ENCODE data around the gene CD163. TPM values are rescaled to one million over a fixed set of nuclear protein-coding genes. Genes with fewer than 3 reads are reported as not detected.

CD163 gene
- total RNA-seq, 1 donor from 2014 or later = 96.3 TPM

DNA sequence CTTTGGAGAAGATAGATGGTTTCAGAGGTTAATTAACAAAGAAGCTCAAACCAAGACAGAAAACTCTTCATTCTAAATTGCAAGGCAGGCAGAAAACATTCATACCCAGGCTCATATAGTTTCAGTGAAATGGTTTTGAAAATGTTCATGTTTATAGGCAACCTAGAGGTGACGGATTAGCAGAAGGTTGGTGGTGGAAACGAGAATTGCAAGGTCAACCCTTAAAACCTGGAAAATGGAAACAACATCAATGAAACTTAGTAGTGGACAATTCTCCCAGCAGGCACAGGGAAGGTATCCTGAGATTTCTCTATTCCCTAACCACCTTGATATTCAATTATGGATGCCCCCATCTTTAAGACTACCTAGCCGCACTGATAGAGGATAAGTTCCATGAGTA is 965 bp downstream of the CD163 start:
- no peaks in the 10 kb centered on the region for H3K27me3 ChIP-seq
- no peaks in the 10 kb centered on the region for H3K36me3 ChIP-seq
- no peak overlapping the region for H3K4me3 ChIP-seq
- intact Hi-C loops (cut with DNase I) = no loop called here
- no peak overlapping the region for H3K27ac ChIP-seq
- TF ChIP-seq POLR2A (IDR thresholded peaks at IDR 0.05) = no peak
- TF ChIP-seq POLR2AphosphoS5 (IDR thresholded peaks at IDR 0.05; ENCODE audit: insufficient read depth in 1 of 2, low read depth in 1 of 2) = no peak
- TF ChIP-seq CTCF (IDR thresholded peaks at IDR 0.05) = no peak
- no peaks in the 10 kb centered on the region for H3K9me3 ChIP-seq
- DNase-seq (ENCODE audit: extremely low spot score in 2 of 2) = no peak
- H3K4me1 ChIP-seq = no peaks in the 10 kb centered on the region

GRCh38 chr12:7501031-7501588 is 2.5 kb downstream of the CD163 start:
- TF ChIP-seq CTCF (IDR thresholded peaks at IDR 0.05) = no peak
- no peak for TF ChIP-seq POLR2AphosphoS5 (IDR thresholded peaks at IDR 0.05; ENCODE audit: insufficient read depth in 1 of 2, low read depth in 1 of 2)
- no peak for TF ChIP-seq POLR2A (IDR thresholded peaks at IDR 0.05)
- intact Hi-C loops (cut with DNase I) = no loop called here
- no peaks in the 10 kb centered on the region for H3K36me3 ChIP-seq
- DNase-seq (ENCODE audit: extremely low spot score in 2 of 2) = no peak
- no peak overlapping the region for H3K4me3 ChIP-seq
- H3K27ac ChIP-seq = no peak overlapping the region
- no peaks in the 10 kb centered on the region for H3K4me1 ChIP-seq
- H3K9me3 ChIP-seq = no peaks in the 10 kb centered on the region
- no peaks in the 10 kb centered on the region for H3K27me3 ChIP-seq

DNA sequence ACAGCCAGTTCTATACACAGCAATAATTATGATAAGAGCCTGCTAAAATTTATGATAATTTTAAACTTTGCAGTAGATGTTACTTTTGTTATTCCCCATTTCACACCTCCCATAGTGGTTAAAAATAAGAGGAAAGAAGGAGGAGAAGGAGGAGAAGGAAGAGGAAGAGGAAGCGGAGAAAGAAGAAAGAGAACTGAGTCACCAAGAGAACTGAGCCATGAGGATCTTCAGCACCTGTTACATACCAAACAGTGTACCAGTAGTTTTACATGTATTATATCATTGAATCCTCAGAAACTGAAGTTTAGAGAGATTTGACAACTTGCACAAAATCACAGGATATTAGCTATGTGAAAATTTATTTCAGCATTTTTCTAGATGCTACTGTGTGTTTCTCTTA is 3.9 kb downstream of the CD163 start:
- Histone ChIP-seq H3K4me3 (no peak overlapping the region), H3K27ac (no peak overlapping the region)
- intact Hi-C loops (cut with DNase I) = no loop called here

GRCh38 chr12:7498809-7499208 is 4.8 kb downstream of the CD163 start:
- DNase-seq (ENCODE audit: extremely low spot score in 2 of 2) = no peak
- intact Hi-C loops (cut with DNase I) = no loop called here
- Histone ChIP-seq H3K4me1 (no peaks in the 10 kb centered on the region), H3K27ac (no peak overlapping the region), H3K27me3 (no peaks in the 10 kb centered on the region), H3K4me3 (no peak overlapping the region), H3K36me3 (no peaks in the 10 kb centered on the region), H3K9me3 (no peaks in the 10 kb centered on the region)
- TF ChIP-seq POLR2AphosphoS5 (IDR thresholded peaks at IDR 0.05; ENCODE audit: insufficient read depth in 1 of 2, low read depth in 1 of 2) (no peak), POLR2A (IDR thresholded peaks at IDR 0.05) (no peak), CTCF (IDR thresholded peaks at IDR 0.05) (no peak)

More for the DNA sequence above, 3.9 kb downstream of the CD163 start:
- no peaks in the 10 kb centered on the region for H3K4me1 ChIP-seq
- H3K27me3 ChIP-seq = no peaks in the 10 kb centered on the region
- TF ChIP-seq POLR2A (IDR thresholded peaks at IDR 0.05) (no peak), POLR2AphosphoS5 (IDR thresholded peaks at IDR 0.05; ENCODE audit: insufficient read depth in 1 of 2, low read depth in 1 of 2) (no peak), CTCF (IDR thresholded peaks at IDR 0.05) (no peak)
- no peaks in the 10 kb centered on the region for H3K36me3 ChIP-seq
- DNase-seq (ENCODE audit: extremely low spot score in 2 of 2) = no peak
- no peaks in the 10 kb centered on the region for H3K9me3 ChIP-seq

DNA sequence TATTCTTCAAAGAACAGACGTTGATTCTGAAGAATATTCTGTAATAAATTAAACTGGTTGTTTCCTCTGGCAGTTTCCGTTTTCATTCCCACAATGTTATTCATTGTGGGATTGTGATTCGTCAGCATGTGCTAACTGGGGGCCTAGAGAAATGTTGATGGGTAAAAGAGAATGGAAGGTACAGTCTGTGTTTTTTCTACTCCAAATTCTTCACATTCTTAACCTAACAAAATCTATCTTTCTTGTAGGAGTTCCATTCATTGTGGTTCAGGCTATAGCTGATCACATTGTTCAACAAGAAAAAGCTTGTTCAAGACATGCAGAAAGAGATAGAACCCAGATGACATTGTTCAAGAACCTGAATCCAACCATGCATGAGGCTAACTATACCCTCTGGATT is 5.9 kb downstream of the CD163 start:
- intact Hi-C loops (cut with DNase I) = no loop called here
- Histone ChIP-seq H3K36me3 (no peaks in the 10 kb centered on the region), H3K9me3 (no peaks in the 10 kb centered on the region), H3K27me3 (no peaks in the 10 kb centered on the region), H3K27ac (no peak overlapping the region), H3K4me1 (no peaks in the 10 kb centered on the region), H3K4me3 (no peak overlapping the region)
- TF ChIP-seq POLR2AphosphoS5 (IDR thresholded peaks at IDR 0.05; ENCODE audit: insufficient read depth in 1 of 2, low read depth in 1 of 2) (no peak), CTCF (IDR thresholded peaks at IDR 0.05) (no peak), POLR2A (IDR thresholded peaks at IDR 0.05) (no peak)
- no peak for DNase-seq (ENCODE audit: extremely low spot score in 2 of 2)
